ENCODE measurements around the gene TEX22.

DNA sequence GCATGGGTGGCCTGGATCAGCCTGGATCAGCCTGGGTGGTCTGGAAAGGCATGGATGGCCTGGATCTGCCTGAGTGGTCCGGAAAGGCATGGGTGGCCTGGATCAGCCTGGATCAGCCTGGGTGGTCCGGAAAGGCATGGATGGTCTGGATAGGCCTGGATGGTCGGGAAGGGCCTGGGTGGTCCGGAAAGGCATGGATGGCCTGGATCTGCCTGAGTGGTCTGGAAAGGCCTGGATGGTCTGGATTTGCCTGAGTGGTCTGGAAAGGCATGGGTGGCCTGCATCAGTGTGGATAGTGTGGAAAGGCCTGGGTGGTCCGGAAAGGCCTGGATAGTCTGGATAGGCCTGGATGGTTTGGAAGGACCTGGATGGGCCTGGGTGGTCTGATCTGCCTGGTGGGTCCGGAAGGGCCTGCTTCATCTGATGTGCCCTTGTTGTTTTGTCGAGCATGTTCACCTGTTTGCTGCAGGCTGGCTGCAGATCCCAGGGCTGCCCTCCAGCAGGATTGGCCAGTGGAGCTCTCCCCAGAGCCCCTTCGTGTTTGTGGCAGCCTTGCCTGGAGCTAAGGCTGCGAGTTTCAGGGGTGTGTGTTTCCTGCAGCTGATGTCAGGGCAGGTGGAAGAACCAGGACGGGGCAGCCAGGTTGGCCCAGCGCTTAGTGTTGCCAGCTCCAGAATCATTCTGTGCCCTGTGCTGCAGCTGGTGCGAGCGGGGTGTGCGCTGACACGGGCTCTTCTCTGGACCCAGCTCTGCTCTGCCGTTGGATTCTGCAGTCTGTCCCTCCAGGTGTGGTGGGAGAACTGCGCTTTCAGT lies 19.3 kb upstream of the TEX22 start:
- no peak for TF ChIP-seq POLR2A (IDR thresholded peaks at IDR 0.05; ENCODE audit: low read length)
- TF ChIP-seq GATA1 (IDR thresholded peaks at IDR 0.05; ENCODE audit: low read depth, low read length) = no peak
